Dermis blood vessel endothelial cell (primary cell): Measurements from ENCODE around the gene VEZF1. TPM values are rescaled to one million over a fixed set of nuclear protein-coding genes. Genes with fewer than 3 reads are reported as not detected.
A peak's percentile ranks its signal among the peaks of the same experiment; 100 is the strongest.

Source experiments
- DNase-seq: peaks from one replicate; pipeline ENCODE4 v3.0.0; 2010
- total RNA-seq: library from RNA; depleted of rRNA; stranded (reverse); fragments of >200 nt; gene quantifications from 2 replicates; pipeline ENCODE4 v1.2.3, GENCODE V29; 2014

Gene VEZF1
- total RNA-seq, 1 donor from 2014 or later: 30.8 TPM

DNA sequence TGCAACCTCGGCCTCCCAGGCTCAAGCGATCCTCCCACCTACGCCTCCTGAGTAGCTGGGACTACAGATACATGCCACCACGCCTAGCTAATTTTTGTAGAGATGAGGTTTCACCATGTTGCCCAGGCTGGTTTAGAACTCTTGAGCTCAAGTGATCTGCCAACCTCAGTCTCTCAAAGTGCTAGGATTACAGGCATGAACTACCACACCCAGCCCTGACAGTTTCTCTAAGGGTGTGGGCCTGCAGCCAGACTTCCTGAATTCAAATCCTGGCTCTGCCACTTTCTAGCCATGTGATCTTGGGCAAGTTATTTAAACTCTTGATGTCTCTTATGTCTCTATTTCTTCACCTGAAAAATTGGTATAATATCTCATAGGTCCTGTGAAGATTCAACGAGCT is 38.4 kb downstream of the VEZF1 start:
- DNase-seq: no peak

DNA sequence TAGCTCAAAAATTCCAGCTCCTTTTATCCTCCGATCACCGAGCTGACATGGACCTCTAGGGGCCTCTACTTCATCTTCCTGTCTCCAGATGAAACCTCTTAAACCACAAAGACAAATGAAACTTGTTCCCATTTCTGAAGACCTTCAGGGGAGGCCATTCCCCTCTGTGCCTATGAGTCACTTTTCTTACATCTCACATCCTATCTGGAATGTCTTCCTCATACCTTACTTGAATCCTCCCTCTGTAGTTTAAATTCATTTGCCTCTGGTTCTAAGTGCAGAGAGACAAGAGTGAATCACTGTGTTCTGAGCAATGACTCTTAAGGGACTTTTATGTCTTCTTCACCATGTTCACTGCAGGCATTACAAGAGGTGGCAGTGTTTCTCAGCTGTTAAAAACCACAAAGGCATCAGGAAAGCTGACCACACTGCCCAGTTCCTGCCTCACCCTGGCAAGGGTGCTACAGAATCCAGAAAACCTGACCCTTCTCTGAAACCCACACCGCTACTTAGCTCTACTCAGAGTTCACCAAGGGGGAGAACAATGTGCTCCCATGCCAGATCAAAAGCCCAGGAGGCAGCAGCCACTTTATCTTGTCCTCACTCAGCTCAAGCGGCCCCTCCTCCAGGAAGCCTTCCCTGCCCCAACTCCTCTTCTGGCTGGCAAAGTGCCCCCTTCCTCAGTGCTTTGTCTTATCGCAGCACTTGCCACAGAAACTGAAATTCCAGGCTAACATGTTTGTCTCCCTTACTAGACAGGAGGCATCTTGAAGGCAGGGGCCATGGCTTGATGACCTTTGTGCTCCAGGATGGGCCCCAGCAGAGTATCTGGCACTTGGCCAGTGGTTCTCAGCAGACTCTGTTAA is 39.3 kb downstream of the VEZF1 start:
- peak; percentile 64 for DNase-seq

GRCh38 chr17:57948169-57948554 is 39.9 kb downstream of the VEZF1 start:
- DNase-seq: no peak

GRCh38 chr17:57947369-57947768 is 40.7 kb downstream of the VEZF1 start:
- DNase-seq: no peak

DNA sequence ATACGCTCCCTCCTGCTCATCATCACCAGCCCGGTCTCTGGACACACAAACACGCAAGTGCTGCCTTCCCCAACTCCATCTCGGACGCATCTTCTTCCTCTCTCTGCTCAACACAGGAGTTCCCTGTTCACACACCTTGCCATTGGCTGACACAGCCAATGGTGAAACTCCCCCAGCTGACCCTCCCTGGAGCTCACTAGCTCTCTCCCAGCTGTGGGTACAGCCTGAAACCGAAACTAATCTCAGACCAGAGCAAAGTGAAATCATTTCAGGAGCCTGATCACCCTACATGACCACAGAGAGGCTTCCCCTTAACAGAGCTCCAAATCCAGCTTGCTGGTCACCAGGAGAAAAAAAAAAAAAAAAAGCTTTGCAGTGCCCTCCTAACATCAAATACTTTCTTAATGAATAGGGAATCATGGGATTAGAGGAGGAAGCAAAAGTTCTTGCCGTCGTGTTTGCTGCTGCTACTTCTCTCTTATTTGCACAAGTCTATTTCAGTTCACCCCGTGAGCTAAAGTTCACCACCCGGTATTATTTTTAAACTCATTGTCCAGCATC is 41.2 kb downstream of the VEZF1 start:
- DNase-seq: peak; percentile 63

DNA sequence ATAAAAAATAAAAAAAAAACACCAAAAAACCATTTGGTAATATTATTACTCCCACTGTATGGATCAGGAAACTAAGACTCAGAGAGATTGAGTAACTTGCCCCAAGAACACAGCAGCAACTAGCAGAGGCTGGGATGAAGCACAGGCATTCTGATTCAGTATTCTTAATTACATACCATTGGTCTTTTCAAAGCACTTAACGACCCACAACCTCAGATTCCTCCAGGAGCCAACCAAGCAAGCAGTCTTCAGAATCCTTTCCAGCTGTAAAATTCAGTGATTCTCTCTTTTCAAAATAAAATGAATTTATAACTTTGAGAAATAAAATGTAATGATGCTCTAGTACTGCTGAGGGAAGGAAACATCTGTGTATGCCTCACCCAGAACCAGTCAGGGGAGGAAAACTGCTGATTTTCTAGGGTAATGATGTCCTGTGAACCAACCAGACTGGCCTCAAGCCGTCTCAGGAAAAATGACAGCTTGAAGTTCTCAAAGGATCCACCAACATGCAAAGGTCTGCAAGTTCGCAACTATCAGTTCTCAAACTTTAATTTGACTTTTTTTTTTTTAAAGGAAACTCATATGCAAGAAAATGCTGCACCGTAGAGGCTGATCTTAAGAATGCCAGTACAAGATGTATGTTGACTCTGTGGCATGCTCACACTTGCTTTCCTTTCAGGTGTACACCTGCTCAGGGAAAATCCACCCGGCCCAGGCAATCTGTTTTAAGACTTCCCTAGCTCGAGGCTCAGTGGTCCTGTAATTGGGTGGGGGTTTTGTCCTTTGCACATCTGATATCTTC is 41.9 kb downstream of the VEZF1 start:
- DNase-seq: no peak

DNA sequence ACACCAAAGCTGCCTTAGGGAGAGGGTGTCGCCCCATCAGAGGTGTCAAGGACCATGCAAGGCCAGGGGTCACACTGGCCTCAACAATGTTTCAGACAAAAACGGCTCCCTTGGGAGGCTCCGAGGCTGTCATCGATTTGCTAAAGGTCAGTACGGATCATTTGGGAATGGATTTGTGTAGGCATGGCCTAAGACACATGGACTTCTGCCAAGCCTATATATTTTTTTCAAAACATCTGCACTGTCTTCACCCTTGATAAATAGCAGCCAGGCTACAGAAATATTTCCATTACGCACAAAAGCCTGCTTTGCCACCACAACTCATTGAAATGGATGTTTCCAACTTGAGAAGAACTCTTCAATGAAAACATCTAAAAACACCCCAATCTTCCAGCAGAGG is 43.1 kb downstream of the VEZF1 start:
- DNase-seq: no peak

- no peak for DNase-seq
Measured at GRCh38 chr17:57943645-57944044, 44.4 kb downstream of the VEZF1 start.

DNA sequence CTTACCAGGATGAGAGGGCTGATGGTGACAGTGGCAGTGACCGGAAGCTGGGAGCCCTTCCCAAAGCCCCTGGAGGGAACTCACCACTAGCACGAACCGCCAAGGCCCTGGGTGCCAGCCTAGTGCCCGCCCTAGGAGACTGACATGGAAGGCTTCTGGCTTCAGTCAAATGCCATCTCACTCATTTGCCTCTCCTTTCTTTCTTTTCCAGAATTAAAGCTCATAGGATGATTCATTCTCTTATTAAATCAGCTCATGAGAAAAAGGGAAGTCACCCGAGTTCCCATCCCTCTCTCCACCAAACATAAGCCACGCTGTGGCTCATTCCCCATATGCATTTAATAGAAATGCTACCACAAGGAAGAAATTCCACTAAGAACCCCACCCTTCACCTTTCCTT is 44.9 kb downstream of the VEZF1 start:
- DNase-seq: no peak

GRCh38 chr17:57941384-57942370 is 46.4 kb downstream of the VEZF1 start:
- no peak for DNase-seq

GRCh38 chr17:57940653-57941329 is 47.3 kb downstream of the VEZF1 start:
- no peak for DNase-seq

- no peak for DNase-seq
Measured at GRCh38 chr17:57940231-57940630, 47.8 kb downstream of the VEZF1 start.

GRCh38 chr17:57939797-57940196 is 48.3 kb downstream of the VEZF1 start:
- DNase-seq: no peak

DNA sequence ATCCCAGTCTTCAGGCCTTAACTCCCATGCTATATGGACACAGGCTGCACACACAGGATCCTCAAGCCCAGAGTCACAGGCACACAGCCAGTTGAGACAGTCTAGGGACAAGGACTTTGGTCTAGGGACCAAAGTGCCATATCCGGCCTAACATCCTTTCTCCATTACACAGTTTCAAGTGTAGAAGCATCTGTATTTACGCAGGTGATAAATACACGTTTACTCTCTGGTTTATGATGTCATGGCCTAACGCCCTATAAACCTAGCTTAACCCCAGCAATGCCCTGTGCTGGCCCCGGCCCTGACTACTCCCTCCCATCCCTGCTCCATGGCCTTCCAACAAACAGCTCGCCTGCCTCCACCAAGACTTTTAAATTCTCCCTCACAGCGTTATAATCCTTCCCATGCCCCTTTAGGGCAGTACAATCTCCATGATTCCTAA is 50.0 kb downstream of the VEZF1 start:
- no peak for DNase-seq

DNA sequence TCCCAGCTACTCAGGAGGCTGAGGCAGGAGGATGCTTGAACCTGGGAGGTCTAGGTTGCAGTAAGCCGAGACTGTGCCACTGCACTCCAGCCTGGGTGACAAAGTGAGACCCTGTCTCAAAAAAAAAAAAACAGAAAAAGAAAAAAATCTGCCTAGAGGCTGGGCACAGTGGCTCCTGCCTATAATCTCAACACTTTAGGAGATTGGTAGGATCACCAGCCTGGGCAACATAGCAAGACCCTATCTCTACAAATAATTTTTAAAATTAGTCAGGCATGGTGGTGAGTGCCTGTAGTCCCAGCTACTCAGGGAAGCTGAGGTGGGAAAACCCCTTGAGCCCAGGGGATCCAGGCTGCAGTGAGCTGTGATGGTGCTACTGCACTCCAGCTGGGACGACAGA is 50.6 kb downstream of the VEZF1 start:
- no peak for DNase-seq

- DNase-seq: no peak
Measured at GRCh38 chr17:57935833-57936807, 51.9 kb downstream of the VEZF1 start.

DNA sequence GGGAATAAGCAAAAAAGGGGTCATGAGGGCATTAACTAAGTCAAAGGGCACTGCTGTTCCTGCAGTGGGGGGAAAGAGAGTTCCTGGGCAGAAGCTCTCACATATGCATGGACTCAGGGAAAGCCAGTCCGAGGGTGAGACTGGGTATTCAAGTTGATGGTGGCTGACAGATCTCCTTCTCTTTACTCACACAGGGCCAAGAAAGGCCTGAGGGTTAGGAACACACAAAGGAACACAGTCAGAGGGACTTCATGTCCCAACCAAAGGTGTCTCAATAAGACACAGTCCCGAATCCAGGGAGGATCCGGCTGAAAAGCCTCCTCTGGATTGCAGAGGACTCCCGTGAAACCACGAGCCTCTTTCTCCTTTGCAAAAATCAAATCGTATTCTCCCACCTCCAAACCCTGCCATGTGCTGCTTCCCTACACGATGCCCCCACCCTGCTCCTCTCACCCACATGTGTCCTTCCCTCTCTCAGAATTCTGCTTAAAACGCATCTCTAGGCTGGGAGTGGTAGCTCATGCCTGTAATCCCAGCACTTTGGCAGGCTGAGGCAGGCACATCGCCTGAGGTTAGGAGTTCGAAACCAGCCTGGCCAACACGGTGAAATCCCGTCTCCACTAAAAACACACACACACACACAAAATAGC is 56.4 kb downstream of the VEZF1 start:
- no peak for DNase-seq

- no peak for DNase-seq
Measured at GRCh38 chr17:57930239-57930638, 57.8 kb downstream of the VEZF1 start.

- DNase-seq: no peak
Measured at GRCh38 chr17:57929386-57929785, 58.7 kb downstream of the VEZF1 start.

DNA sequence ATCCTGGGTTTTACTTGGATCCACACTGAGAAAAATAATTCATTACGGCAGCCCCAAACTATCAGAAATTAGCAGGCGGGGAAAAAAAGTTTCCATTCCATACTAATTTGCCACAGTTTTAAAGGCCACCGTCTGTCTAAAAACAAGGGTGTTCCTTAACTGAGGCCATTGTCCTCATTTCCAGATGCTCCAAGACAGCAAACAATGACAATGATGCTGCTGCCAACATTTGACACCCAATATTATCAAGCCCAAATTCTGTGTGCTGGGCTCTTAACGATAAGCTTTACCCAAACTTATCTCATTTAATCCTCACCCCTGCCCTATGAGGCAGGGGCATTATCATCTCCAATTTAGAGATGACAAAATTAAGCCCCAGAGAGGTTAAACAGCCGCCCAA is 59.1 kb downstream of the VEZF1 start:
- DNase-seq: no peak
